ENCODE results near the gene DHRS11. TPM values are rescaled to one million over a fixed set of nuclear protein-coding genes. Genes with fewer than 3 reads are reported as not detected.

DHRS11 gene, protein sequence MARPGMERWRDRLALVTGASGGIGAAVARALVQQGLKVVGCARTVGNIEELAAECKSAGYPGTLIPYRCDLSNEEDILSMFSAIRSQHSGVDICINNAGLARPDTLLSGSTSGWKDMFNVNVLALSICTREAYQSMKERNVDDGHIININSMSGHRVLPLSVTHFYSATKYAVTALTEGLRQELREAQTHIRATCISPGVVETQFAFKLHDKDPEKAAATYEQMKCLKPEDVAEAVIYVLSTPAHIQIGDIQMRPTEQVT
- 10.8 and 11.1 TPM in 2 replicates for total RNA-seq

GRCh38 chr17:36591434-36592315 lies at the start of gene DHRS11:
DHRS11 (plus strand) TSS chr17:36591879; CDS start chr17:36592010, 131 bp downstream.

DNA sequence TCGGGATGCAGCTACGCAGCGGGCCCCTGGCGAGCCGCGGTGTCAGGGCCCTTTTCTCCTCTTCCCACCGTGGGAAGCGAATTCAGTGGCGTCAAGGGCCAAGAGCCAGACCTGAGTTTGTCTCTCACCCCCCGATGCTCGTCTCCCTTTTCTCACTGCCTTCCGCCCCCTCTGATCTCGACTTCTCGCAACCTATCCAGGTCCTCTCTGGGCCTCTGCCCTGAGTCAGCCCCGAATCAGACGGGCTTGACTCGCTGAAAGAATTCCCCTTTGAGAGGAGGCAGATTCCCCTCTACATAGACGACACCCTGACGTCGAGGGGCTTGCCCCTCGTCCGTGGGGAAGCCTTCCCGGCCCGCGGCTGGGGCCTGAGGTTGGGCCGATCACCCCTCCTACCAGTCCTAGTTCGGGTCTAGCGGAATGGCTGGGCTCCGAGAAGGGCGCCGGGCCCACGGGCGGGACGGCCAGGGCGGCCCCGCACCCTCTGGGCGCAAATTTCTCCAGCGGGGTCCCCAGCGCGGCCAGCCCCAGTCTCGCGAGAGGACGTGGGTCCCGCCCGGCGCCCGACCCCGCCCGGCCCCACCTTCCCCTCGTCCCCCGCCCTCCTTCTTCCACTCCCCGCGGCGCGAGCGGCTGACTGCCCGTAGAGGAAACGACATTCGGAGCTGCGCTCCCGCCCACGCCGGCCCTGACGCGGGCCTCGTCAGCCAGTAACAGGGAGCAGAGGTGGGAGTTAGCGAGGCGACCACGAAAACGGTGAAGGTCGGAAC lies 47.2 kb upstream of the DHRS11 start, which contains the start of gene GGNBP2:
TSS of gene GGNBP2 (plus strand) at position 613 of the 770 bp plus-strand sequence. CDS start 806 bp downstream, outside the sequence.

DNA sequence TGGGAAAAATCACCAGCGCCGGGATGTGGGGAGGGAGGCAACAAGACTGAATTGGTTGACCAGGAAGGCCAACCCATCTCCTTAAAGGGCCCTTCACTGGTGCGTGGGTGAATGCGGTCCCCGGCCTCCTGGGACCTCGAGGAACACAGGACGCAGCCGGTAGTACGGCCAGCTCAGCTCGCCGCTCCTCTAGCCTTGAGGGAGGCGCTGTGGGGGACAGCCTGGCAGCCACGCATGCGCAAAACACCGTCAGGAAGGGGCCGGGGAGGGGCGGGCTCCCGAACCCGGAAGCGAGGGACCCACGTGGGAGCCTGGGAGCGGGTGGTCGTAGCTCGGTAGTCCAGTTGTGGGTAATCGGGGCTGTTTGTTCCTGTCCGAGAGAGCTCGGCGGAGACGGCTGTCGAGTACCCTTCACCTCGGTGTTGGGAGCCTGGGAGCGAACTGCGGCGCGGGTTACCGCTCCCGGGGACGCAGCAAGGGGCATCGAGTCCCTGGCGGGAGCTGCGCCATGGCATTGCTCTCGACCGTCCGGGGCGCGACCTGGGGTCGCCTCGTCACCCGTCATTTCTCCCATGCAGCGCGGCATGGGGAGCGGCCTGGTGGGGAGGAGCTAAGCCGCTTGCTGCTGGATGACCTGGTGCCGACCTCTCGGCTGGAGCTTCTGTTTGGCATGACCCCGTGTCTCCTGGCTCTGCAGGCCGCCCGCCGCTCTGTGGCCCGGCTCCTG lies 9.8 kb downstream of the DHRS11 start, which contains the start of gene MRM1:
TSS of gene MRM1 (plus strand) at position 281 of the 727 bp plus-strand sequence. CDS start at position 509, 228 bp downstream.

Other genes with a start within 250 kb of the DHRS11 start
- not detected in 2 replicates for gene TBC1D3H, start 203.4 kb upstream of the DHRS11 start, total RNA-seq
- gene ZNHIT3, start 105.2 kb upstream of the DHRS11 start, total RNA-seq, result 34.6 and 36.8 TPM in 2 replicates
- 61.9 and 66.9 TPM in 2 replicates for gene MYO19, start 57.0 kb upstream of the DHRS11 start, total RNA-seq
- gene PIGW, start 56.9 kb upstream of the DHRS11 start, total RNA-seq, result 6.7 and 7.7 TPM in 2 replicates
- gene GGNBP2, start 47.0 kb upstream of the DHRS11 start, total RNA-seq, result 29.7 and 32.6 TPM in 2 replicates
- gene MRM1, start 9.7 kb downstream of the DHRS11 start, total RNA-seq, result 6.5 and 9.4 TPM in 2 replicates